Parathyroid adenoma (tissue), 2 donors: ENCODE results near the gene FOXJ1.
"Not testable (repeated sequence)": the region's sequence is repeated elsewhere in the genome, so short reads cannot be mapped to it uniquely, and the experiment has no call there.

Experiments
- H2AFZ ChIP-seq: fragments of 300-600 bp; sonication (generic); one replicate; pipeline ENCODE4 v1.7.0; 2017; ENCODE audit warnings: antibody characterized with exemption, mild to moderate bottlenecking
- H3K27ac ChIP-seq: fragments of 300-600 bp; sonication (generic); one replicate; pipeline ENCODE4 v1.7.0; 2017
- H3K27me3 ChIP-seq: fragments of 300-600 bp; sonication (generic); one replicate; pipeline ENCODE4 v1.7.0; 2017; ENCODE audit warnings: low read length; ENCODE audit not compliant: control insufficient read depth, insufficient read depth
- H3K36me3 ChIP-seq: fragments of 300-600 bp; sonication (generic); one replicate; pipeline ENCODE4 v1.7.0; 2017; ENCODE audit warnings: low read length; ENCODE audit not compliant: control insufficient read depth, insufficient read depth
- H3K4me1 ChIP-seq: fragments of 300-600 bp; sonication (generic); one replicate; pipeline ENCODE4 v1.7.0; 2017; ENCODE audit warnings: control low read depth
- H3K4me2 ChIP-seq: fragments of 300-600 bp; sonication (generic); one replicate; pipeline ENCODE4 v1.7.0; 2017; ENCODE audit warnings: low read length
- H3K4me3 ChIP-seq: fragments of 300-600 bp; sonication (generic); one replicate; pipeline ENCODE4 v1.7.0; 2017; ENCODE audit warnings: low read depth, low read length
- H3K79me2 ChIP-seq: fragments of 300-600 bp; sonication (generic); one replicate; pipeline ENCODE4 v1.7.0; 2017; ENCODE audit warnings: control low read depth
- H3K9ac ChIP-seq: fragments of 300-600 bp; sonication (generic); one replicate; pipeline ENCODE4 v1.7.0; 2017; ENCODE audit warnings: mild to moderate bottlenecking
- H3K9me3 ChIP-seq: fragments of 300-600 bp; sonication (generic); one replicate; pipeline ENCODE4 v1.7.0; 2017; ENCODE audit warnings: low read length; ENCODE audit not compliant: control insufficient read depth
- CTCF ChIP-seq: fragments of 300-600 bp; sonication (generic); IDR thresholded peaks from one replicate; pipeline ENCODE4 v1.7.0; 2017; ENCODE audit warnings: antibody characterized with exemption, mild to moderate bottlenecking
- donor health status: primary hyperparathyroidism.

FOXJ1 gene

GRCh38 chr17:76141212-76142038 is at the start of gene FOXJ1:
Gene FOXJ1 (minus strand): TSS chr17:76141245. CDS start chr17:76140395, 850 bp downstream.
- H3K4me2 ChIP-seq, result peak within 1 kb of the TSS; percentile 66
- H3K9me3 ChIP-seq, result no peaks in the 10 kb centered on the region
- H3K27ac ChIP-seq, result no peak within 1 kb of the TSS
- H3K27me3 ChIP-seq, result peaks cover 9% of the 10 kb centered on the region
- no peaks in the 10 kb centered on the region for H3K36me3 ChIP-seq
- no peaks in the 10 kb centered on the region for H3K79me2 ChIP-seq
- peak within 1 kb of the TSS; percentile 40 for H2AFZ ChIP-seq
- peaks cover 6% of the 10 kb centered on the region for H3K4me1 ChIP-seq
- no peak within 1 kb of the TSS for H3K9ac ChIP-seq
- peak within 1 kb of the TSS; percentile 58 for H3K4me3 ChIP-seq
- TF ChIP-seq CTCF, result no peak

GRCh38 chr17:76189741-76190140 is 48.7 kb upstream of the FOXJ1 start:
- Histone ChIP-seq H3K4me3 (no peak overlapping the region), H3K4me2 (no peak overlapping the region), H3K27me3 (no peaks in the 10 kb centered on the region), H3K27ac (no peak overlapping the region), H2AFZ (no peak overlapping the region), H3K79me2 (no peaks in the 10 kb centered on the region), H3K36me3 (no peaks in the 10 kb centered on the region), H3K9ac (no peak overlapping the region), H3K9me3 (no peaks in the 10 kb centered on the region), H3K4me1 (peaks cover 38% of the 10 kb centered on the region)
- no peak for TF ChIP-seq CTCF

GRCh38 chr17:76189247-76189646 is 48.2 kb upstream of the FOXJ1 start:
- TF ChIP-seq CTCF, result no peak
- no peaks in the 10 kb centered on the region for H3K27me3 ChIP-seq
- no peak overlapping the region for H3K4me3 ChIP-seq
- H3K36me3 ChIP-seq, result no peaks in the 10 kb centered on the region
- H3K27ac ChIP-seq, result no peak overlapping the region
- H3K9me3 ChIP-seq, result no peaks in the 10 kb centered on the region
- no peak overlapping the region for H3K4me2 ChIP-seq
- H2AFZ ChIP-seq, result no peak overlapping the region
- no peaks in the 10 kb centered on the region for H3K79me2 ChIP-seq
- peaks cover 40% of the 10 kb centered on the region for H3K4me1 ChIP-seq
- H3K9ac ChIP-seq, result no peak overlapping the region

- no peaks in the 10 kb centered on the region for H3K79me2 ChIP-seq
- no peak overlapping the region for H3K27ac ChIP-seq
- H2AFZ ChIP-seq, result no peak overlapping the region
- no peaks in the 10 kb centered on the region for H3K9me3 ChIP-seq
- H3K4me2 ChIP-seq, result peak overlapping the region; percentile 20
- H3K4me1 ChIP-seq, result peaks cover 33% of the 10 kb centered on the region
- H3K36me3 ChIP-seq, result no peaks in the 10 kb centered on the region
- no peak overlapping the region for H3K9ac ChIP-seq
- no peak overlapping the region for H3K4me3 ChIP-seq
- no peaks in the 10 kb centered on the region for H3K27me3 ChIP-seq
- TF ChIP-seq CTCF, result no peak
Measured at GRCh38 chr17:76188213-76189016, 47.4 kb upstream of the FOXJ1 start.

GRCh38 chr17:76186774-76187173 is 45.7 kb upstream of the FOXJ1 start:
- not testable (repeated sequence) for H3K79me2 ChIP-seq, H3K4me3 ChIP-seq, H3K4me2 ChIP-seq, H3K9me3 ChIP-seq, H2AFZ ChIP-seq, H3K36me3 ChIP-seq, H3K9ac ChIP-seq, H3K27ac ChIP-seq, H3K27me3 ChIP-seq
- peaks cover 19% of the 10 kb centered on the region for H3K4me1 ChIP-seq
